K562 (cell line): ENCODE measurements around the gene TBC1D20. TPM values are rescaled to one million over a fixed set of nuclear protein-coding genes. Genes with fewer than 3 reads are reported as not detected.

ENCODE experiments used
- DMBX1 ChIP-seq: fragments of 250-450 bp; sonication (Bioruptor Pico); IDR thresholded peaks from 2 replicates; pipeline ENCODE4 v1.8.0; 2022; ENCODE audit warnings: inconsistent platforms, mild to moderate bottlenecking, moderate library complexity, borderline replicate concordance
- EWSR1 ChIP-seq: fragments of 450-650 bp; IDR thresholded peaks from 2 replicates; pipeline ENCODE4 v1.6.1; 2018; ENCODE audit warnings: borderline replicate concordance, mild to moderate bottlenecking, low read depth, moderate library complexity; ENCODE audit not compliant: partially characterized antibody
- RCOR1 ChIP-seq, 2 experiments: IDR thresholded peaks; 2 replicates each; pipeline ENCODE4 v1.6.1; 2012; ENCODE audit warnings: low read depth in 2 of 2, low read length in 2 of 2, borderline replicate concordance in 1 of 2, improper control_type of control experiment in 1 of 2
- REST ChIP-seq, 2 experiments: fragments of 450-650 bp; formaldehyde crosslinking in 1 of 2; IDR thresholded peaks; 2 replicates each; pipeline versions ENCODE4 v1.4.0 to v1.6.1; 2014 to 2020; ENCODE audit warnings: mild to moderate bottlenecking in 2 of 2, borderline replicate concordance in 1 of 2, low read depth in 1 of 2
- UBTF ChIP-seq, 2 experiments: IDR thresholded peaks; 2 replicates each; pipeline ENCODE4 v1.6.1; 2012; ENCODE audit warnings: improper control_type of control experiment in 2 of 2, low read depth in 2 of 2, low read length in 2 of 2, borderline replicate concordance in 1 of 2
- ZBTB1 ChIP-seq: sonication (generic); formaldehyde crosslinking; IDR thresholded peaks from 2 replicates; pipeline ENCODE4 v1.8.1; 2023; ENCODE audit warnings: missing genetic modification reagents, low read depth, mild to moderate bottlenecking, borderline replicate concordance
- ZNF197 ChIP-seq: fragments of 200-800 bp; sonication (Bioruptor generic); IDR thresholded peaks from 2 replicates; pipeline ENCODE4 v1.6.1; 2016; ENCODE audit warnings: low read depth, missing genetic modification characterization, missing compliant biosample characterization
- ZNF445 ChIP-seq: fragments of 250-450 bp; sonication (Bioruptor Pico); IDR thresholded peaks from 2 replicates; pipeline ENCODE4 v1.4.0; 2020; ENCODE audit warnings: low read depth, mild to moderate bottlenecking, moderate library complexity
- polyA plus RNA-seq, 8 experiments: library from polyadenylated mRNA; depleted of rRNA in 4 of 8; stranded (reverse) in 5 of 8; unstranded in 3 of 8; fragments of >200 nt; fragmentation: Nextera tagmentation in 2 of 8; fragmentation: Illumina TruSeq in 1 of 8; extraction: Ambion mirVana in 2 of 8; extraction: Trizol in 1 of 8; gene quantifications; 2 replicates each; pipeline versions ENCODE4 v1.2.1 to v1.2.3, GENCODE V29; 2011 to 2014; ENCODE audit warnings: inconsistent platforms in 1 of 8, missing spikeins in 1 of 8
- total RNA-seq, 7 experiments: library from RNA; depleted of rRNA in 6 of 7; stranded (reverse); fragments of >200 nt in 6 of 7; fragmentation: Illumina TruSeq in 2 of 7; extraction: Trizol in 2 of 7; gene quantifications; 2 replicates each; pipeline versions ENCODE4 v1.2.1 to v1.2.3, GENCODE V29; 2011 to 2021; ENCODE audit warnings: low replicate concordance in 1 of 7
- TF ChIP-seq, protein P1 (sequence below): fragments of 200-400 bp; formaldehyde crosslinking; IDR thresholded peaks from 2 replicates; pipeline ENCODE4 v1.6.1; 2017; ENCODE audit warnings: mild to moderate bottlenecking, low read depth, low read length, moderate library complexity
- TF ChIP-seq, protein P2 (sequence below): fragments of 450-650 bp; IDR thresholded peaks from 2 replicates; pipeline ENCODE4 v1.6.1; 2014; ENCODE audit warnings: low read depth, mild to moderate bottlenecking, moderate library complexity, borderline replicate concordance

Gene TBC1D20
- total and polyA plus RNA-seq, 9 of the 15 experiments (the other 6 are each of a cell fraction or from before 2014, with no cell fraction given) = 7.0 to 25.3 (median 15.1) TPM

- TF ChIP-seq, protein P1, sequence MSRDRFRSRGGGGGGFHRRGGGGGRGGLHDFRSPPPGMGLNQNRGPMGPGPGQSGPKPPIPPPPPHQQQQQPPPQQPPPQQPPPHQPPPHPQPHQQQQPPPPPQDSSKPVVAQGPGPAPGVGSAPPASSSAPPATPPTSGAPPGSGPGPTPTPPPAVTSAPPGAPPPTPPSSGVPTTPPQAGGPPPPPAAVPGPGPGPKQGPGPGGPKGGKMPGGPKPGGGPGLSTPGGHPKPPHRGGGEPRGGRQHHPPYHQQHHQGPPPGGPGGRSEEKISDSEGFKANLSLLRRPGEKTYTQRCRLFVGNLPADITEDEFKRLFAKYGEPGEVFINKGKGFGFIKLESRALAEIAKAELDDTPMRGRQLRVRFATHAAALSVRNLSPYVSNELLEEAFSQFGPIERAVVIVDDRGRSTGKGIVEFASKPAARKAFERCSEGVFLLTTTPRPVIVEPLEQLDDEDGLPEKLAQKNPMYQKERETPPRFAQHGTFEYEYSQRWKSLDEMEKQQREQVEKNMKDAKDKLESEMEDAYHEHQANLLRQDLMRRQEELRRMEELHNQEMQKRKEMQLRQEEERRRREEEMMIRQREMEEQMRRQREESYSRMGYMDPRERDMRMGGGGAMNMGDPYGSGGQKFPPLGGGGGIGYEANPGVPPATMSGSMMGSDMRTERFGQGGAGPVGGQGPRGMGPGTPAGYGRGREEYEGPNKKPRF = no peak
- TF ChIP-seq EWSR1 (no peak), DMBX1 (peak; percentile 86; the same call in 1 of the 2 replicates), UBTF (IDR thresholded peaks at IDR 0.05; ENCODE audit: borderline replicate concordance in 1 of 2, low read depth in 2 of 2, low read length in 2 of 2) (no peak), RCOR1 (IDR thresholded peaks at IDR 0.05; ENCODE audit: borderline replicate concordance in 1 of 2, low read depth in 2 of 2, low read length in 2 of 2) (peak in 1 of 2 experiments; percentile 48; a peak in 1 of 4 replicates), ZBTB1 (CRISPR knock-in tag) (no peak), REST (IDR thresholded peaks at IDR 0.05; ENCODE audit: borderline replicate concordance) (no peak), REST (CRISPR knock-in tag; IDR thresholded peaks at IDR 0.05; ENCODE audit: low read depth) (no peak), ZNF197 (CRISPR knock-in tag) (peak; percentile 31; the same call in 1 of the 2 replicates), ZNF445 (no peak)
- TF ChIP-seq, protein P2, sequence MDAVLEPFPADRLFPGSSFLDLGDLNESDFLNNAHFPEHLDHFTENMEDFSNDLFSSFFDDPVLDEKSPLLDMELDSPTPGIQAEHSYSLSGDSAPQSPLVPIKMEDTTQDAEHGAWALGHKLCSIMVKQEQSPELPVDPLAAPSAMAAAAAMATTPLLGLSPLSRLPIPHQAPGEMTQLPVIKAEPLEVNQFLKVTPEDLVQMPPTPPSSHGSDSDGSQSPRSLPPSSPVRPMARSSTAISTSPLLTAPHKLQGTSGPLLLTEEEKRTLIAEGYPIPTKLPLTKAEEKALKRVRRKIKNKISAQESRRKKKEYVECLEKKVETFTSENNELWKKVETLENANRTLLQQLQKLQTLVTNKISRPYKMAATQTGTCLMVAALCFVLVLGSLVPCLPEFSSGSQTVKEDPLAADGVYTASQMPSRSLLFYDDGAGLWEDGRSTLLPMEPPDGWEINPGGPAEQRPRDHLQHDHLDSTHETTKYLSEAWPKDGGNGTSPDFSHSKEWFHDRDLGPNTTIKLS = peak; percentile 96
These were observed 60.4 kb downstream of the TBC1D20 start (continued) for GRCh38 chr20:401682-402495.
